DMS153 treated with DMSO at 0.1 percent for 48 hours (cell line): Measurements from ENCODE around the gene GPX4.

Experiments used
- DNase-seq: peaks from one replicate; lab custom pipeline; 2025; ENCODE audit not compliant: unreplicated experiment; lab: John Stamatoyannopoulos, UW

The GPX4 gene

GRCh38 chr19:1147934-1148549, 44.2 kb downstream of the GPX4 start:
- no peak for DNase-seq

DNA sequence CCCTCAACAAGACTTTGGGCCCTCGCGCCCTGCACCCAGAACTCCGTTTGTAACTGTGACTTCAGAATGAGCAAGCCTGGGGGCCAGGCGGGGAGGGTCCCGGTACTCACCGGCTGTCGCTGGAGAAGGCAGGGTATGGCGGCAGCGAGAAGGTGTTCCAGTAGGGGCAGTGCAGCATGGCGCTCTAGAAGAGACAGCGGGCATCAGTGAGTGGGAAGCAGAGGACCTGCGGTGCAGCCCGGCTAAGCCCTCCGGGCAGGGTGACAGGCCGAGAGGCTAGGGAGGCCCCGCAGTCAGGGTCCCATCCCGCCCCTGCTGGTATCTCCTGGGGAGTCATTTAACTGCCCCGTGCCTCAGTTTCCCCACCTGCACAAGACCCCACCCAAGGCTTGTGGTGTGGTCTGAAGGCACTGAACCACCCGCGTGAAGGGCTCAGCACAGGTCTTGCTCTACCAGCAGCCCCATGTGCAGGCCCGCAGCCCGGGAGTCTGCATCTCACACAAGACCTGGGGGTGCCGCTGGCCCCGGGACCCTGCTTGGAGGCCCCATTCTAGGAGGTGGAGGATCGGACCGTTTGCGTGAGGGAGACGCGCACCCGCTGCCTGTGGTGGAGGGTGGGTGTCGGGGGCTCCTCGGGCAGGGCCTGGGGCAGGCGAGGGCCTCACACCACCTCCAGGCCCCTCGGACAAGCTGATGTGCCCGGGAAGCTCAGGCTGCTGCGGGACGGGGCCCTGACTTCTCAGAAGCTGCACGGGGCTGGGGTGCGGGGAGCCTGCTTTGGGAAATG, 45.7 kb downstream of the GPX4 start:
- DNase-seq = no peak

DNA sequence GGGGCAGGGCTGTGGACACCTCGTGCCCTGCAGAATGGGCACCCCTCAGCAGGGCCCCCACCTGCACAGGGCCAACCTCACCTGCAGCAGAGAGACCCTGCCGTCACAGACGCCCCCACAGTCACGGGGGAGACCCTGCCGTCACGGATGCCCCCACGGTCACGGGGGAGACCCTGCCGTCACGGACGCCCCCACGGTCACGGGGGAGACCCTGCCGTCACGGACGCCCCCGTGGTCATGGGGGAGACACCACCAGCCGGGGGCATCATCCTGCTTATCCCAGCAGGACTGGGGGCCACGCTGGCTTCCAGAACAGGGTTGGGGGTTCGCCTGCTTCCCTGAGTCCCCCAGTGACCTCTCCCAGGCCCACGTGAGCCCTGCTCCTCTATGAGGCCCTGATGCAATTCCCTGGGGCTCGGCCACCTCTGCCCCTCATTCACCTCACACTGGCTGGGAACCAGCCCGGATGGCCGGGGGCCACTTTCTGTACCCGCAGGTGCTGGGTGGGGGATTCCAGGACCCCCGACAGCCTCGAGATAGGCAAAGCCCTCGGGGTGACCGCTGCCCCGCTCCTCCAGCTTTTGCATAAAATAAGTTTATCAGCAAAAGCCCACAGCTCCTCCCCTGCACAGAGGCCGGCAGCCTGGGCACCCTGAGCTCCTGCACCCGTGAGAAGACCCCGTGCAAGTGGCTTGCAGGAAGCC, 46.7 kb downstream of the GPX4 start:
- no peak for DNase-seq

- DNase-seq = no peak
Measured at GRCh38 chr19:1151037-1151724, 47.4 kb downstream of the GPX4 start.

DNA sequence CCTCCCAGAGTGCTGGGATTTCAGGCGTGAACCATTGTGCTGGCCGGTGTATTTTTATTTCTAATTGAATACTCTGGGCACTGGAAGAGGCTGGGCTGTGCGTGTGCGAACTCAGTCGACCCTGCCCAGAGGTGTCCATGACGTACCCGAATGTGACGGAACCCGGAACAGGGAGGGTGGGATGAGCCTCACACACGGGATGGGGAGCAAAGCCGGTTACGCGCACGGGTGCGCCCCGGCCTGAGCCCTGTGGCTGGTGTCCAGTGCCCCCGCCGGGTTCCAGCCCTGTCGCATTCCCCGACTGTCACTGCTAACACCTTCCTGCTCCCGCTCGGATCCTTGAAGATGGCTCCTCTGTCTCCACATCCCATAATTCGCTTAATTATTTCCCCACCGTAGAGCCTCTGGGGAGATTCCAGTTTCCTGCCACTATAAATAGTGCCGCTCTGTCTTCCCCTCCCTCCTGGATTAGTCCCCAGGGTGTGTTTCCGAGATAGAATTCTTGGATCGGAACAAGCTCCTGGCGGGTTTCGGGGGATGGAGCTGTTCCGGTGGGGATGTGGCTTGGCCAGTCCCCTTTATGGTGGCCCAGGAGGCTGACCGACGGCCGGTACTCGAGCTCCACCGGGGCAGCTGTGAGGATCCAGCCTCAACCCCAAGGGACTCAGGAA, 48.3 kb downstream of the GPX4 start:
- no peak for DNase-seq

DNA sequence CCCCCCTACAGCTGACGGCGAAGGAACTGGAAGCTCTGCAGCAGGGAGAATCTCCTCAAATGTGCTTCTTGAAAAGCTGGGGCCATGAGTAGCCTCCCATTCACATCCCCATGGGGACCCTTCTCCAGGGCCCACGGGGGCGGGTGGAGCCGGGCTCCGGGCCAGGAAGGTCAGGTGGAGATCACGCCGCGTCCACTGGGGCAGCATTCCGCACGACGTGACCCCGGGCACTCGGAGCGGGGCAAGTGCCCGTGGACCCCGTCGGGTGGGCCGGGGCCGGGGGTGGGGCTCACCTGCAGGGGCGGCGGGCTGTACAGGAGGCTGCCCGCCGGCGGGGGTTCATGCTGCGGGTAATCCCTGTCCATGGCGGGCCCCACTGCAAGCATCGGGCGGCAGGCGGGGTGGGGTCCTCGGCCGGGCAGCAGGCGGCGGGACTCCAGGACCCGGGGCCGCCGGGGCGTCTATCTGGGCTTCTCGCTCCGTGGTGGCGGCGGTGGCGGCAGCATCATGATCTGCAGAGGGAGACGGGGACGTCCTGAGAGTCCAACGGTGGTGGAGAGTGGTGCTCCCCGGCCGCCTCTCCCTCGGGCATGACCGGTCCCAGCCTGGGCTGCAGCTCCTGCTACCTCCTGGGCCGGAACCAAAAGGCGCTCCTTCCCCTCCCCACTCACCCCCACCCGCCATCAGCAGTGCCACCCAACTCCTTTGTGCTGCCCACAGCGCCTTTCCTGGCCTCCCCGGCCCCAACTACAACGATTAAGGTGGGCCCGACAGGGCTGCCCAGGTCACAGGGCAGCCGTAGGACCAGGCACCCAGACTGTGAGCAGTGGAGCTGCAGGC, 50.3 kb downstream of the GPX4 start:
- DNase-seq = no peak

DNA sequence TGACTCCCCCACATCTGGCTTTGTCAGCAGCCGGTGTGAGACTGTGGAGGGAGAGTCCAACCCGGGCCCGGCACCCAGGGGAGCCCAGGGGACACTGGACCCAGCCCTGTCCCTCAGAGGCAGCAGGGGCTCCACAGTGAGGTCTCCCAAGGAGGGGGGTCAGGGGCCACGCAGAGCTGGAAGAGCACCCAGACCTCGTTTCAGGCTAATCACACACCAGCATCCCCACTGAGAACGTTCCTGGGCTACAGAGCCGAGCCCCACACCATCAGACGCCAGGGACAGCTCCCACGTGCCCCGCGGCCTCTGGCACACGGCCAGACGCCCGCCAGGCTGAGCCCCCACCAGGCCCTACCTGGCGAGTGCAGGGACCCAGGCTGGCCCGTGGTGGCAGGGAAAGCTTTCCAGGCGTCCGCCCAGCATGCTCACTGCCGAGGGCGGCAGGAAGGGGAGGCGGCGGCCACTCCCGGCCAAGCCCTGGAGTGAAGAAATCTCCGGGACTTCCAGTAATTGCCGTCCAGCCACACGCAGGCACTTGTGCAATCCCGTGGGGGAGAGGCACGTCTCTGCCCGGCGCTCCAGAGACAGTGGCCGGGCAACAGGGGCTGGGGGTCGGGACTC, 51.0 kb downstream of the GPX4 start:
- no peak for DNase-seq

DNA sequence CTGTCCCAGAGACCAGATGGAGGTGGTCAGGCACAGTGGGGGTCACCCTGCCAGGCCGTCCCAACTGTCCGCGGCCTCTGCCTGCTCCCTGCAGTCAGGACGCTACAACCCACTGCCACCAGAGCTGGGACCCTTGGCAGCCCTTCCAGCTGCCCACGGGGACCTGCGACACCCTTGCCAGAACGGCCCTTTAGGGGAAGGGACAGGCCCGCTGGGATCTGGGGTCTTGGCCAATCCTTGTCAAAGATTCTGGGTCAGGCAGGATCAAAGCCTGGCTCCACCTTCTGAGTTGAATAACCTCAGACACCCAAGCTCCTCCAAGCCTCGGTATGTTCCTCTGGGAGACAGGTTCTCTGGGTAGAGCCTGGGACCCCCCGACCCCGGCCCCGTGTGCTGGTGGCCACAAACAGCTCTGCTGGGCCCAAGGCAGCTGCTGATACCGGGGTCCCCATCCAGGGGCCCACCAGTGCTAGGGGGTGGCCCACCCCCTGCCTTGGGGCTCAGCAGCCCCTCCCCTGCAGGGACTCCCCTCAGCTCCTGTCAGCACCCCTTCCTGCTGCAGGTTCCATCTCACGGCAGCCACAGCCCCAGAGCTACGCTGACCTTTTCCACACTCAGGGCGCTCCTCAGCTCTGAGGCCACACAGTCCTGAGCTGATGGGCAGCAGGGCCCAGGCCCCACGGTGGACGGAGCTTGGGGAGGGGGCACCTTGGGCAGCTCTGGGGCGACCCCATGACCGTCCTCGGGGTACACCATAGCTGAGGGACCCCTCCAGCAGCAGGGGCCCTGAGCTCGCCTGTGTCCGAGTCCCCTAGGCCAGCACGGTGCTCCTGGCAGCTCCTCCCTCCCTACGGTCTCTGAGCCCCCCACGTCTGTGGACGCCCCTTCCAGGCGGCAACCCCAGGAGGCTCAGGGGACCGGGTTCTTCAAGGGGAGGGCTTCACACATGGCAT, 51.8 kb downstream of the GPX4 start:
- DNase-seq = no peak
